K562 (cell line): ENCODE measurements around the gene RTN4. TPM values are rescaled to one million over a fixed set of nuclear protein-coding genes. Genes with fewer than 3 reads are reported as not detected.

ENCODE experiments used
- ATAC-seq: fragments of 200-7000 bp; cut with Tn5 transposase; 3 replicates; pipeline ENCODE4 v1.9.1; 2020; ENCODE audit warnings: moderate library complexity
- BruUV-seq: library from RNA; stranded (reverse); fragments of 400-500 nt; replicated peaks from 2 replicates; lab custom pipeline; 2021; lab: Mats Ljungman, UMichigan
- CTCF ChIA-PET: fragments of 300-600 bp; formaldehyde crosslinking; extraction: SDS; loops from one replicate; lab custom pipeline; 2021; ENCODE audit warnings: low intra/inter-chr PET ratio; lab: Yijun Ruan, JAX
- POLR2A ChIA-PET: fragments of 300-600, 350-650 bp; sonication (Branson Sonifier 250); formaldehyde crosslinking; extraction: SDS; loops from one replicate; lab custom pipeline; 2021; ENCODE audit warnings: antibody characterized with exemption, inconsistent platforms; lab: Yijun Ruan, JAX
- DNase-seq, 4 experiments: peaks; one replicate each; pipeline versions ENCODE4 v3.0.0 to v3.0.0-alpha.2; 2011 to 2018; ENCODE audit warnings: low spot score in 3 of 4, mixed read lengths in 3 of 4; ENCODE audit errors: extremely low read depth in 1 of 4
- FAIRE-seq: peaks from 2 replicates; lab custom pipeline; 2011; peaks lifted over from hg19 to GRCh38; lab: Jason Lieb, UNC
- H2AFZ ChIP-seq: 2 replicates; pipeline ENCODE4 v1.6.0; 2011; ENCODE audit warnings: low read depth, low read length, control low read depth, inconsistent platforms
- H3K27ac ChIP-seq: fragments of 200-600 bp; 3 replicates; pipeline ENCODE4 v1.8.0; 2011; ENCODE audit warnings: low read depth, mild to moderate bottlenecking, control low read depth, inconsistent platforms, low read length, moderate library complexity, mixed read lengths; ENCODE audit errors: extremely low read depth
- H3K27me3 ChIP-seq, 2 experiments: fragments of 300-600 bp in 1 of 2; 2 replicates in 1 of 2; 3 replicates in 1 of 2; pipeline versions ENCODE4 v1.6.0 to v1.8.0; 2011; ENCODE audit warnings: inconsistent platforms in 2 of 2, low read length in 2 of 2, mild to moderate bottlenecking in 1 of 2, mixed read lengths in 1 of 2, moderate library complexity in 1 of 2; ENCODE audit not compliant: control insufficient read depth in 2 of 2, insufficient read depth in 2 of 2
- H3K36me3 ChIP-seq: fragments of 300-600 bp; 3 replicates; pipeline ENCODE4 v1.8.0; 2011; ENCODE audit warnings: mild to moderate bottlenecking, low read length, inconsistent platforms; ENCODE audit not compliant: control insufficient read depth, insufficient read depth
- H3K4me1 ChIP-seq, 2 experiments: fragments of 200-600 bp in 1 of 2; replicated peaks in 1 of 2; 2 replicates in 1 of 2; 3 replicates in 1 of 2; pipeline versions ENCODE4 v1.5.1 to v1.8.0; 2011; ENCODE audit warnings: inconsistent platforms in 2 of 2, low read length in 2 of 2, mild to moderate bottlenecking in 1 of 2, mixed read lengths in 1 of 2, moderate library complexity in 1 of 2; ENCODE audit not compliant: control insufficient read depth in 2 of 2, insufficient read depth in 2 of 2
- H3K4me2 ChIP-seq: 2 replicates; pipeline ENCODE4 v1.6.1; 2011; ENCODE audit warnings: low read length, control low read depth, inconsistent platforms, mixed read lengths; ENCODE audit not compliant: insufficient read depth
- H3K4me3 ChIP-seq: fragments of 200-600 bp; sonication (generic), shearing (Covaris generic); 2 replicates; pipeline ENCODE4 v1.5.1; 2016; ENCODE audit warnings: control low read depth, inconsistent platforms
- H3K79me2 ChIP-seq: fragments of 200-600 bp; 3 replicates; pipeline ENCODE4 v1.8.0; 2011; ENCODE audit warnings: low read length, inconsistent platforms; ENCODE audit not compliant: control insufficient read depth, insufficient read depth
- H3K9ac ChIP-seq, 2 experiments: 2 replicates each; pipeline versions ENCODE4 v1.6.0 to v1.6.1; 2011; ENCODE audit warnings: low read depth in 2 of 2, low read length in 2 of 2, control low read depth in 1 of 2, inconsistent platforms in 1 of 2, mild to moderate bottlenecking in 1 of 2, mixed read lengths in 1 of 2; ENCODE audit not compliant: insufficient read depth in 1 of 2
- H3K9me1 ChIP-seq: one replicate; pipeline ENCODE4 v1.6.0; 2011; ENCODE audit warnings: inconsistent platforms, mild to moderate bottlenecking, low read length, moderate library complexity; ENCODE audit not compliant: control insufficient read depth, insufficient read depth
- H3K9me3 ChIP-seq: replicated peaks from 2 replicates; pipeline ENCODE4 v1.5.1; 2011; ENCODE audit warnings: low read depth, low read length, inconsistent platforms; ENCODE audit not compliant: control insufficient read depth, insufficient read depth
- H4K20me1 ChIP-seq: replicated peaks from 2 replicates; pipeline ENCODE4 v1.6.1; 2011; ENCODE audit warnings: low read length, inconsistent platforms, mixed read lengths; ENCODE audit not compliant: control insufficient read depth, insufficient read depth
- HMBOX1 ChIP-seq: sonication (generic); IDR thresholded peaks from 2 replicates; pipeline ENCODE4 v1.6.1; 2016
- RBFOX2 ChIP-seq: fragments of 200-400 bp; formaldehyde crosslinking; IDR thresholded peaks from 2 replicates; pipeline ENCODE4 v1.6.1; 2017; ENCODE audit warnings: low read depth, mild to moderate bottlenecking, low read length, moderate library complexity
- U2AF2 ChIP-seq: fragments of 200-400 bp; formaldehyde crosslinking; optimal IDR thresholded peaks from 2 replicates; pipeline ENCODE3; 2017; ENCODE audit warnings: low read depth, mild to moderate bottlenecking, low read length
- WGBS: fragments of 100-300 bp; shearing (Covaris generic); methylation state at CpG from one replicate; pipeline ENCODE4 v1.1.6; 2016; ENCODE audit warnings: low coverage, mixed read lengths; ENCODE audit not compliant: insufficient coverage; ENCODE audit errors: missing lambda C conversion rate; 5-methylcytosine and 5-hydroxymethylcytosine counted together
- in situ Hi-C: fragments of 300-500 bp; cut with MboI; formaldehyde crosslinking; loops from 4 replicates; pipeline ENCODE4 v1.15.0; 2018; ENCODE audit warnings: inconsistent platforms, mixed read lengths
- intact Hi-C: fragments of 100-400 bp; cut with micrococcal nuclease; formaldehyde crosslinking; loops from 2 replicates; pipeline ENCODE4 v1.14.2; 2022
- polyA plus RNA-seq, 8 experiments: library from polyadenylated mRNA; depleted of rRNA in 4 of 8; stranded (reverse) in 5 of 8; unstranded in 3 of 8; fragments of >200 nt; fragmentation: Nextera tagmentation in 2 of 8; fragmentation: Illumina TruSeq in 1 of 8; extraction: Ambion mirVana in 2 of 8; extraction: Trizol in 1 of 8; gene quantifications; 2 replicates each; pipeline versions ENCODE4 v1.2.1 to v1.2.3, GENCODE V29; 2011 to 2014; ENCODE audit warnings: inconsistent platforms in 1 of 8, missing spikeins in 1 of 8
- total RNA-seq, 7 experiments: library from RNA; depleted of rRNA in 6 of 7; stranded (reverse); fragments of >200 nt in 6 of 7; fragmentation: Illumina TruSeq in 2 of 7; extraction: Trizol in 2 of 7; gene quantifications; 2 replicates each; pipeline versions ENCODE4 v1.2.1 to v1.2.3, GENCODE V29; 2011 to 2021; ENCODE audit warnings: low replicate concordance in 1 of 7

RTN4 gene
- total and polyA plus RNA-seq, 9 of the 15 experiments (the other 6 are each of a cell fraction or from before 2014, with no cell fraction given) = 73.0 to 248 (median 116) TPM

GRCh38 chr2:55045780-55046179 lies 4.5 kb downstream of the RTN4 start (continued):
- peak; percentile 78 for TF ChIP-seq HMBOX1

DNA sequence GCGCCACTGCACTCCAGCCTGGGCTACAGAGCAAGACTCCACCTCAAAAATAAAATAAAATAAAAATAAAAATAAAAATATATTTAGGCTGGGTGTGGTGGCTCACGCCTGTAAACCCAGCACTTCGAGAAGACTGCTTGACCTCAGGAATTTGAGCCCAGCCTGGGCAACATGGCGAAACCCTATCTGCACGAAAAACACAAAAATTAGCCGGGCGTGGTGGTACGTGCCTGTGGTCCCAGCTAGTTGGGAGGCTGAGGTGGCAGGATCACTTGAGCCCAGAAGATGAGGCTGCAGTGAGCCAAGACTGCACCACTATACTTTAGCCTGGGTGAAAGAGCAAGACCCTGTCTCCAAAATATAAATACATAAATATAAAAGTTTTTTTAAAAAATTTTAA lies 6.4 kb downstream of the RTN4 start:
- in situ Hi-C loops = no loop called here
- no TSS peak for BruUV-seq
- no peak for ATAC-seq
- Histone ChIP-seq H3K9me3 (peaks cover 2% of the 10 kb centered on the region; the same call in 1 of the 2 replicates), H2AFZ (no peak overlapping the region), H3K9me1 (no peaks in the 10 kb centered on the region), H3K36me3 (peaks cover 30% of the 10 kb centered on the region), H3K9ac (no peak overlapping the region), H4K20me1 (peaks cover 53% of the 10 kb centered on the region), H3K4me1 (peaks cover 0 to 11% of the 10 kb centered on the region in 2 experiments; a peak in 3 of 5 replicates), H3K27me3 (no peaks in the 10 kb centered on the region), H3K4me3 (no peak overlapping the region), H3K27ac (no peak overlapping the region), H3K79me2 (peaks cover 99% of the 10 kb centered on the region), H3K4me2 (no peak overlapping the region; the same call in 1 of the 2 replicates)
- FAIRE-seq = no peak
- intact Hi-C loops = no loop called here
- no peak for DNase-seq
- ChIA-PET CTCF (interaction anchor here (0.7 kb wide), 1 partner anchor 123 kb away, joined by 3 read pairs; no protein-coding TSS in a partner anchor), POLR2A (interaction anchor here (1.0 to 2.1 kb wide), 3 partner anchors 15 to 124 kb away, joined by 3 to 8 read pairs (median 3); no protein-coding TSS in a partner anchor)
- WGBS = 83% methylated on average over 8 of the region's 8 CpGs
- no peak for TF ChIP-seq U2AF2
- TF ChIP-seq RBFOX2 = peak; percentile 39; the same call in 1 of the 2 replicates
